Transverse colon (tissue), 4 donors: ENCODE data around the gene CITED2.

Source experiments
- EP300 ChIP-seq: sonication (generic); formaldehyde crosslinking; IDR thresholded peaks from one replicate; pipeline ENCODE4 v1.6.1; 2017; ENCODE audit warnings: antibody characterized with exemption, low read depth
- POLR2A ChIP-seq: fragments of 450-650 bp; IDR thresholded peaks from one replicate; pipeline ENCODE4 v1.6.1; 2016; ENCODE audit warnings: antibody characterized with exemption, mild to moderate bottlenecking, moderate library complexity
- POLR2AphosphoS5 ChIP-seq, 3 donors: sonication (generic); formaldehyde crosslinking; IDR thresholded peaks; one replicate each; pipeline ENCODE4 v1.6.1; 2016; ENCODE audit warnings: antibody characterized with exemption in 3 of 3
- TF ChIP-seq, protein P1 (sequence below), 5 experiments: fragments of 200-600 bp in 3 of 5; fragments of 450-650 bp in 2 of 5; sonication (generic) in 3 of 5; IDR thresholded peaks; 1 replicate in 2 of 5; 2 replicates in 3 of 5; pipeline ENCODE4 v1.5.1; 2016 to 2017; ENCODE audit warnings: antibody characterized with exemption in 5 of 5, inconsistent platforms in 3 of 5, mild to moderate bottlenecking in 2 of 5, moderate library complexity in 1 of 5

DNA sequence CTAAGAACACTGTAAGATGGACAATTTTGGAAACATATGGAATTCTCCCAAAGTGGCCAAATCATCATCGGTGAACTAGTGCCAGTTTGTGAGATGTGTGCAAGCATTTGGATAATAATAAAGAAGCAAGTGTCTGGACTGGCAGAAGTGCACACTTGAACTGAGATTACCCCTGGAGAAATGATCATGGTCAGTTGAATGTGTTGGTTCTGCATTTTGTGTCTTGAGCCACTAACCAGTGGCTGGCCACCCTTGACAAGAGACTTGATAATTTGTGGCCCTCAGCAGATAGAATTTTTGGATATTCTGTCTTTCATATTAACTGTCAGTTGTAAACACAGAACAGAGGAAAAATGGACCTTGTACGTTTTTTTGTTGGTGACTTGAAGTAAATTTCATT, 37.4 kb downstream of the CITED2 start:
- TF ChIP-seq, protein P1, sequence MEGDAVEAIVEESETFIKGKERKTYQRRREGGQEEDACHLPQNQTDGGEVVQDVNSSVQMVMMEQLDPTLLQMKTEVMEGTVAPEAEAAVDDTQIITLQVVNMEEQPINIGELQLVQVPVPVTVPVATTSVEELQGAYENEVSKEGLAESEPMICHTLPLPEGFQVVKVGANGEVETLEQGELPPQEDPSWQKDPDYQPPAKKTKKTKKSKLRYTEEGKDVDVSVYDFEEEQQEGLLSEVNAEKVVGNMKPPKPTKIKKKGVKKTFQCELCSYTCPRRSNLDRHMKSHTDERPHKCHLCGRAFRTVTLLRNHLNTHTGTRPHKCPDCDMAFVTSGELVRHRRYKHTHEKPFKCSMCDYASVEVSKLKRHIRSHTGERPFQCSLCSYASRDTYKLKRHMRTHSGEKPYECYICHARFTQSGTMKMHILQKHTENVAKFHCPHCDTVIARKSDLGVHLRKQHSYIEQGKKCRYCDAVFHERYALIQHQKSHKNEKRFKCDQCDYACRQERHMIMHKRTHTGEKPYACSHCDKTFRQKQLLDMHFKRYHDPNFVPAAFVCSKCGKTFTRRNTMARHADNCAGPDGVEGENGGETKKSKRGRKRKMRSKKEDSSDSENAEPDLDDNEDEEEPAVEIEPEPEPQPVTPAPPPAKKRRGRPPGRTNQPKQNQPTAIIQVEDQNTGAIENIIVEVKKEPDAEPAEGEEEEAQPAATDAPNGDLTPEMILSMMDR (IDR thresholded peaks at IDR 0.05) = no peak
- TF ChIP-seq POLR2A = no peak
- no peak for TF ChIP-seq EP300
- TF ChIP-seq POLR2AphosphoS5 (IDR thresholded peaks at IDR 0.05) = no peak
